Measurements from ENCODE around the gene LCOR.

DNA sequence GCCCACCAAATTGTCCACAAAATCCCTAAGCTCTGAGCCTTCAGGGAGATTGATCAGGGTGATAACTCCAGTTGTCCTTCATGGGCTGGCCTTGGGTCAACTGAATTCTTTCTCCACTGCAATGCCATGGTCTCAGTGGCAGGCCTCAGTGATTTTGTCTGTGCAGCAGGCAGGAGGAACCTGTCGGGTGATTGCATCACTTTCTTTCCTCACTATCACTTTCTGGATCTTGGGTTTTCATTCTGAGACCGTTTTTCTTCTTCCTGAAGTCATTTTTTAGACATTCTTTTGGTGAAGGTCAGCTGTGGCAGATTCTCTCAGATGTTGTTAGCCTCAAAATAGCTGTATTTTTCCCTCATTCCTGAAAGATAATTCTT is 28.8 kb upstream of the LCOR start:
- TF ChIP-seq EZH2 (optimal IDR thresholded peaks at IDR 0.05; ENCODE audit: low read depth, low read length), result no peak
- TF ChIP-seq EZH2phosphoT487 (IDR thresholded peaks at IDR 0.05; ENCODE audit: low read length), result no peak
